Mesendoderm (in vitro differentiated cells): Measurements from ENCODE around the gene TNS1.

Experiments used
- DNase-seq: peaks from one replicate; pipeline ENCODE4 v3.0.0; 2013
- H2AK5ac ChIP-seq: 2 replicates; pipeline ENCODE4 v1.6.1; 2013; ENCODE audit warnings: low read length, inconsistent platforms
- H2BK120ac ChIP-seq: 2 replicates; pipeline ENCODE4 v1.6.1; 2013; ENCODE audit warnings: low read depth, mild to moderate bottlenecking, low read length, moderate library complexity, mixed read lengths
- H2BK15ac ChIP-seq: replicated peaks from 2 replicates; pipeline ENCODE4 v1.6.1; 2013; ENCODE audit warnings: low read depth, mild to moderate bottlenecking, moderate library complexity
- H2BK5ac ChIP-seq: 2 replicates; pipeline ENCODE4 v1.6.1; 2013; ENCODE audit warnings: low read length, inconsistent platforms
- H3K18ac ChIP-seq: 2 replicates; pipeline ENCODE4 v1.6.1; 2013; ENCODE audit warnings: mild to moderate bottlenecking, low read length, mixed read lengths
- H3K23ac ChIP-seq: one replicate; pipeline ENCODE4 v1.6.1; 2013; ENCODE audit warnings: low read length
- H3K27ac ChIP-seq: 2 replicates; pipeline ENCODE4 v1.5.1; 2013; ENCODE audit warnings: low read depth, mild to moderate bottlenecking, inconsistent platforms, low read length, moderate library complexity
- H3K27me3 ChIP-seq: 2 replicates; pipeline ENCODE4 v1.6.1; 2013; ENCODE audit warnings: low read length, control low read depth, mild to moderate bottlenecking, inconsistent platforms; ENCODE audit not compliant: insufficient read depth, poor library complexity
- H3K36me3 ChIP-seq: 2 replicates; pipeline ENCODE4 v1.6.1; 2013; ENCODE audit warnings: low read length, inconsistent platforms; ENCODE audit not compliant: control insufficient read depth, insufficient read depth
- H3K4ac ChIP-seq: one replicate; pipeline ENCODE4 v1.6.1; 2013; ENCODE audit warnings: low read depth, mild to moderate bottlenecking, low read length, moderate library complexity
- H3K4me1 ChIP-seq: 2 replicates; pipeline ENCODE4 v1.6.1; 2013; ENCODE audit warnings: low read depth, low read length, inconsistent platforms; ENCODE audit not compliant: control insufficient read depth
- H3K4me2 ChIP-seq: 2 replicates; pipeline ENCODE4 v1.6.1; 2013; ENCODE audit warnings: low read length
- H3K4me3 ChIP-seq: 2 replicates; pipeline ENCODE4 v1.5.1; 2013; ENCODE audit warnings: mild to moderate bottlenecking, low read length
- H3K56ac ChIP-seq: one replicate; pipeline ENCODE4 v1.6.1; 2013; ENCODE audit warnings: low read length
- H3K79me1 ChIP-seq: 2 replicates; pipeline ENCODE4 v1.6.1; 2013; ENCODE audit warnings: low read length, inconsistent platforms
- H3K79me2 ChIP-seq: 2 replicates; pipeline ENCODE4 v1.6.1; 2013; ENCODE audit warnings: mild to moderate bottlenecking, low read length; ENCODE audit not compliant: control insufficient read depth, insufficient read depth
- H3K9ac ChIP-seq: 2 replicates; pipeline ENCODE4 v1.6.1; 2013; ENCODE audit warnings: low read length, inconsistent platforms
- H4K5ac ChIP-seq: one replicate; pipeline ENCODE4 v1.6.1; 2013; ENCODE audit warnings: low read length
- H4K8ac ChIP-seq: one replicate; pipeline ENCODE4 v1.6.1; 2013; ENCODE audit warnings: low read depth, mild to moderate bottlenecking, control low read depth, low read length, moderate library complexity
- WGBS: extraction: QIAGEN DNeasy Blood & Tissue Kit; methylation state at CpG from one replicate; pipeline ENCODE4 v1.1.7; 2013; ENCODE audit warnings: low lambda C conversion rate, missing lambda C conversion rate; ENCODE audit not compliant: insufficient coverage; ENCODE audit errors: extremely low coverage; 5-methylcytosine and 5-hydroxymethylcytosine counted together

Gene TNS1

GRCh38 chr2:217915706-217916105 lies 87.1 kb downstream of the TNS1 start:
- H3K18ac ChIP-seq, result no peak overlapping the region
- H3K27me3 ChIP-seq, result no peaks in the 10 kb centered on the region
- no peak overlapping the region for H3K4me3 ChIP-seq
- H4K5ac ChIP-seq, result no peak overlapping the region
- H3K4me1 ChIP-seq, result peaks cover 22% of the 10 kb centered on the region
- no peak overlapping the region for H4K8ac ChIP-seq
- H3K79me2 ChIP-seq, result no peaks in the 10 kb centered on the region
- no peak overlapping the region for H3K4ac ChIP-seq
- WGBS, result no CpG with 5 or more reads among the region's 5 CpGs
- H3K9ac ChIP-seq, result no peak overlapping the region
- no peak overlapping the region for H3K4me2 ChIP-seq
- H2BK120ac ChIP-seq, result no peak overlapping the region
- no peak overlapping the region for H3K27ac ChIP-seq
- H3K56ac ChIP-seq, result no peak overlapping the region
- H3K79me1 ChIP-seq, result no peaks in the 10 kb centered on the region
- H3K36me3 ChIP-seq, result no peaks in the 10 kb centered on the region
- no peak for DNase-seq
- no peak overlapping the region for H3K23ac ChIP-seq
- no peak overlapping the region for H2BK5ac ChIP-seq
- H2BK15ac ChIP-seq, result no peak overlapping the region
- H2AK5ac ChIP-seq, result no peak overlapping the region

GRCh38 chr2:217914878-217915277 lies 87.9 kb downstream of the TNS1 start:
- H4K8ac ChIP-seq, result no peak overlapping the region
- no peak overlapping the region for H3K4ac ChIP-seq
- H2BK5ac ChIP-seq, result no peak overlapping the region
- no peak overlapping the region for H2AK5ac ChIP-seq
- DNase-seq, result no peak
- WGBS, result no CpG with 5 or more reads among the region's 9 CpGs
- H3K23ac ChIP-seq, result no peak overlapping the region
- H3K9ac ChIP-seq, result no peak overlapping the region
- H3K27me3 ChIP-seq, result no peaks in the 10 kb centered on the region
- no peaks in the 10 kb centered on the region for H3K36me3 ChIP-seq
- no peaks in the 10 kb centered on the region for H3K79me1 ChIP-seq
- H3K79me2 ChIP-seq, result no peaks in the 10 kb centered on the region
- H3K56ac ChIP-seq, result no peak overlapping the region
- H3K27ac ChIP-seq, result no peak overlapping the region
- no peak overlapping the region for H3K4me3 ChIP-seq
- H2BK15ac ChIP-seq, result no peak overlapping the region
- H3K4me2 ChIP-seq, result no peak overlapping the region
- no peak overlapping the region for H4K5ac ChIP-seq
- H3K4me1 ChIP-seq, result peaks cover 15% of the 10 kb centered on the region
- H2BK120ac ChIP-seq, result no peak overlapping the region
- H3K18ac ChIP-seq, result no peak overlapping the region

- H3K56ac ChIP-seq, result no peak overlapping the region
- WGBS, result no CpG with 5 or more reads among the region's 1 CpG
- H3K4me1 ChIP-seq, result peaks cover 13% of the 10 kb centered on the region
- no peaks in the 10 kb centered on the region for H3K79me2 ChIP-seq
- no peaks in the 10 kb centered on the region for H3K36me3 ChIP-seq
- no peak overlapping the region for H3K4me2 ChIP-seq
- no peak overlapping the region for H3K9ac ChIP-seq
- H3K4me3 ChIP-seq, result no peak overlapping the region
- no peak overlapping the region for H2AK5ac ChIP-seq
- no peak overlapping the region for H4K8ac ChIP-seq
- H3K18ac ChIP-seq, result no peak overlapping the region
- no peaks in the 10 kb centered on the region for H3K27me3 ChIP-seq
- no peak overlapping the region for H2BK5ac ChIP-seq
- no peak overlapping the region for H3K4ac ChIP-seq
- no peak overlapping the region for H3K23ac ChIP-seq
- H4K5ac ChIP-seq, result no peak overlapping the region
- no peak overlapping the region for H2BK120ac ChIP-seq
- no peak overlapping the region for H2BK15ac ChIP-seq
- no peak for DNase-seq
- H3K27ac ChIP-seq, result no peak overlapping the region
- no peaks in the 10 kb centered on the region for H3K79me1 ChIP-seq
Measured at GRCh38 chr2:217914078-217914477, 88.7 kb downstream of the TNS1 start.

- Histone ChIP-seq H2BK15ac (no peak overlapping the region), H2AK5ac (no peak overlapping the region), H3K4ac (no peak overlapping the region), H3K23ac (no peak overlapping the region), H3K18ac (no peak overlapping the region), H3K79me1 (no peaks in the 10 kb centered on the region), H3K9ac (no peak overlapping the region), H4K5ac (no peak overlapping the region), H3K27me3 (no peaks in the 10 kb centered on the region), H3K4me3 (no peak overlapping the region), H3K27ac (no peak overlapping the region), H3K79me2 (no peaks in the 10 kb centered on the region), H2BK5ac (no peak overlapping the region), H2BK120ac (no peak overlapping the region), H3K4me2 (no peak overlapping the region), H3K4me1 (peaks cover 12% of the 10 kb centered on the region), H4K8ac (no peak overlapping the region), H3K36me3 (no peaks in the 10 kb centered on the region), H3K56ac (no peak overlapping the region)
- no CpG with 5 or more reads among the region's 3 CpGs for WGBS
- DNase-seq, result no peak
Measured at GRCh38 chr2:217913436-217913835, 89.4 kb downstream of the TNS1 start.

GRCh38 chr2:217912098-217913024 lies 90.4 kb downstream of the TNS1 start:
- no CpG with 5 or more reads among the region's 25 CpGs for WGBS
- DNase-seq, result peak; percentile 31
- no peaks in the 10 kb centered on the region for H3K36me3 ChIP-seq

More at GRCh38 chr2:217912098-217913024, 90.4 kb downstream of the TNS1 start:
- no peak overlapping the region for H3K4me3 ChIP-seq
- H3K56ac ChIP-seq, result peak overlapping the region; percentile 17
- H4K8ac ChIP-seq, result no peak overlapping the region
- no peaks in the 10 kb centered on the region for H3K27me3 ChIP-seq
- H3K23ac ChIP-seq, result peak overlapping the region; percentile 85
- peaks cover 8% of the 10 kb centered on the region for H3K4me1 ChIP-seq
- no peak overlapping the region for H2BK120ac ChIP-seq
- peak overlapping the region; percentile 25 for H3K9ac ChIP-seq
- no peak overlapping the region for H4K5ac ChIP-seq
- H3K18ac ChIP-seq, result peak overlapping the region; percentile 51
- no peak overlapping the region for H3K4ac ChIP-seq
- no peak overlapping the region for H3K27ac ChIP-seq
- H3K4me2 ChIP-seq, result peak overlapping the region; percentile 43
- no peak overlapping the region for H2BK5ac ChIP-seq
- no peaks in the 10 kb centered on the region for H3K79me2 ChIP-seq
- no peak overlapping the region for H2AK5ac ChIP-seq
- H3K79me1 ChIP-seq, result no peaks in the 10 kb centered on the region
- no peak overlapping the region for H2BK15ac ChIP-seq
